GM19452 (cell line): ENCODE results near the gene TBX3.

Source experiments
- ATAC-seq: cut with Tn5 transposase; IDR thresholded peaks from one replicate; pipeline ENCODE4 v1.9.1; 2021; ENCODE audit not compliant: unreplicated experiment

TBX3 gene

GRCh38 chr12:114697243-114697716 lies 13.3 kb upstream of the TBX3 start:
- ATAC-seq: no peak

GRCh38 chr12:114696443-114697242 lies 12.7 kb upstream of the TBX3 start:
- no peak for ATAC-seq

GRCh38 chr12:114695305-114695592 lies 11.3 kb upstream of the TBX3 start:
- no peak for ATAC-seq

GRCh38 chr12:114694436-114695304 lies 10.7 kb upstream of the TBX3 start:
- no peak for ATAC-seq

- ATAC-seq: no peak
These were observed 9.6 kb upstream of the TBX3 start for GRCh38 chr12:114693532-114693931.

GRCh38 chr12:114693059-114693531 lies 9.1 kb upstream of the TBX3 start:
- ATAC-seq: no peak

GRCh38 chr12:114692186-114693058 lies 8.4 kb upstream of the TBX3 start:
- ATAC-seq: no peak

GRCh38 chr12:114691763-114692185 lies 7.8 kb upstream of the TBX3 start:
- no peak for ATAC-seq

GRCh38 chr12:114691196-114691595 lies 7.2 kb upstream of the TBX3 start:
- ATAC-seq: no peak

GRCh38 chr12:114690267-114691135 lies 6.5 kb upstream of the TBX3 start:
- ATAC-seq: no peak

- no peak for ATAC-seq
These were observed 5.4 kb upstream of the TBX3 start for GRCh38 chr12:114689075-114689994.

GRCh38 chr12:114688256-114688845 lies 4.4 kb upstream of the TBX3 start:
- ATAC-seq: no peak

GRCh38 chr12:114687802-114688201 lies 3.8 kb upstream of the TBX3 start:
- no peak for ATAC-seq

- no peak for ATAC-seq
These were observed 3.0 kb upstream of the TBX3 start for GRCh38 chr12:114686773-114687500.

GRCh38 chr12:114686426-114686772 lies 2.4 kb upstream of the TBX3 start:
- no peak for ATAC-seq

- no peak for ATAC-seq
These were observed 1.9 kb upstream of the TBX3 start for GRCh38 chr12:114685869-114686268.

GRCh38 chr12:114685320-114685781 lies 1.4 kb upstream of the TBX3 start:
- no peak for ATAC-seq

GRCh38 chr12:114684870-114685273 lies 897 bp upstream of the TBX3 start:
- ATAC-seq: no peak
